Stimulated activated CD8-positive, alpha-beta memory T cell treated with anti-CD3 and anti-CD28 coated beads, Interleukin-4, amount 100 ng/mL, for 4 hours (primary cell): ENCODE data around the gene PLK2.

Experiments
- DNase-seq, 2 donors: peaks; one replicate each; pipeline ENCODE4 v3.0.0-alpha.2; 2020; ENCODE audit warnings: low read depth in 2 of 2, low spot score in 1 of 2

Gene PLK2

GRCh38 chr5:58460002-58460731 is at the start of gene PLK2:
Gene PLK2 (minus strand): TSS chr5:58460086. CDS start chr5:58459959, 127 bp downstream.
- DNase-seq = peak; percentile 80

GRCh38 chr5:58507715-58508114 is 47.8 kb upstream of the PLK2 start:
- DNase-seq = no peak

GRCh38 chr5:58505971-58506640 is 46.2 kb upstream of the PLK2 start:
- DNase-seq = no peak

GRCh38 chr5:58505502-58505901 is 45.6 kb upstream of the PLK2 start:
- DNase-seq = no peak

GRCh38 chr5:58504766-58505165 is 44.9 kb upstream of the PLK2 start:
- no peak for DNase-seq

- DNase-seq = no peak
Measured at GRCh38 chr5:58503390-58504046, 43.6 kb upstream of the PLK2 start.

- DNase-seq = no peak
Measured at GRCh38 chr5:58501778-58502417, 42.0 kb upstream of the PLK2 start.

- no peak for DNase-seq
Measured at GRCh38 chr5:58499941-58500340, 40.1 kb upstream of the PLK2 start.

GRCh38 chr5:58499231-58499630 is 39.3 kb upstream of the PLK2 start:
- DNase-seq = no peak

GRCh38 chr5:58498340-58498942 is 38.6 kb upstream of the PLK2 start:
- DNase-seq = no peak

GRCh38 chr5:58497921-58498320 is 38.0 kb upstream of the PLK2 start:
- no peak for DNase-seq

GRCh38 chr5:58497386-58497785 is 37.5 kb upstream of the PLK2 start:
- no peak for DNase-seq

GRCh38 chr5:58496488-58496887 is 36.6 kb upstream of the PLK2 start:
- no peak for DNase-seq

- DNase-seq = no peak
Measured at GRCh38 chr5:58493141-58493540, 33.3 kb upstream of the PLK2 start.

GRCh38 chr5:58491216-58491892 is 31.5 kb upstream of the PLK2 start, which contains the start of gene GAPT:
Gene GAPT (plus strand): TSS chr5:58491435. CDS start chr5:58494537, 3,102 bp downstream.
- DNase-seq = no peak

- no peak for DNase-seq
Measured at GRCh38 chr5:58490402-58491050, 30.6 kb upstream of the PLK2 start.

- DNase-seq = no peak
Measured at GRCh38 chr5:58486290-58486689, 26.4 kb upstream of the PLK2 start.

GRCh38 chr5:58484505-58484904 is 24.6 kb upstream of the PLK2 start:
- DNase-seq = no peak

- no peak for DNase-seq
Measured at GRCh38 chr5:58482536-58482935, 22.6 kb upstream of the PLK2 start.

GRCh38 chr5:58481828-58482227 is 21.9 kb upstream of the PLK2 start:
- no peak for DNase-seq
